ENCODE results near the gene B3GALT6.

- TF ChIP-seq TAF1 (IDR thresholded peaks at IDR 0.05; ENCODE audit: low read depth, low read length): no peak
- TF ChIP-seq POLR2A (IDR thresholded peaks at IDR 0.05; ENCODE audit: low read depth, low read length): no peak
- no peak for TF ChIP-seq POLR2AphosphoS5 (IDR thresholded peaks at IDR 0.05; ENCODE audit: low read depth, low read length)
These were observed 25.0 kb upstream of the B3GALT6 start for GRCh38 chr1:1206966-1207531.

Data from GM12891 (cell line).